HepG2 (cell line): ENCODE data around the gene COX8C. TPM values are rescaled to one million over a fixed set of nuclear protein-coding genes. Genes with fewer than 3 reads are reported as not detected.

Experiments
- ATAC-seq: fragments of 200-7000 bp; cut with Tn5 transposase; 3 replicates; pipeline ENCODE4 v1.9.1; 2020; ENCODE audit warnings: mild to moderate bottlenecking, moderate library complexity
- BruUV-seq: library from RNA; stranded (reverse); fragments of 400-500 nt; replicated peaks from 2 replicates; lab custom pipeline; 2021; lab: Mats Ljungman, UMichigan
- CTCF ChIA-PET: fragments of 300-600 bp; formaldehyde crosslinking; extraction: SDS; loops from one replicate; lab custom pipeline; 2021; ENCODE audit warnings: low total read pairs, inconsistent platforms, low intra/inter-chr PET ratio; lab: Yijun Ruan, JAX
- POLR2A ChIA-PET: fragments of 350-600 bp; sonication (Branson Sonifier 250); formaldehyde crosslinking; loops from one replicate; lab custom pipeline; 2020; ENCODE audit warnings: antibody characterized with exemption, inconsistent platforms; lab: Yijun Ruan, JAX
- DNase-seq: peaks from one replicate; pipeline ENCODE4 v3.0.0-alpha.2; 2015; ENCODE audit warnings: low spot score
- FAIRE-seq: peaks from 3 replicates; lab custom pipeline; 2011; peaks lifted over from hg19 to GRCh38; lab: Jason Lieb, UNC
- H2AFZ ChIP-seq: one replicate; pipeline ENCODE4 v1.6.1; 2011; ENCODE audit warnings: low read length, inconsistent platforms
- H3K27ac ChIP-seq: fragments of 300-600 bp; 3 replicates; pipeline ENCODE4 v1.8.0; 2011; ENCODE audit warnings: mixed run types, mild to moderate bottlenecking, mixed read lengths, low read length, inconsistent platforms; ENCODE audit not compliant: insufficient read depth; ENCODE audit errors: extremely low read length
- H3K27me3 ChIP-seq, 2 experiments: fragments of 200-600 bp in 1 of 2; 2 replicates in 1 of 2; 3 replicates in 1 of 2; pipeline versions ENCODE4 v1.6.0 to v1.8.0; 2011; ENCODE audit warnings: low read length in 2 of 2, mild to moderate bottlenecking in 2 of 2, moderate library complexity in 2 of 2, inconsistent platforms in 1 of 2; ENCODE audit not compliant: insufficient read depth in 2 of 2, control insufficient read depth in 1 of 2
- H3K36me3 ChIP-seq, 2 experiments: fragments of 200-600 bp in 1 of 2; replicated peaks in 1 of 2; 2 replicates in 1 of 2; 3 replicates in 1 of 2; pipeline versions ENCODE4 v1.5.1 to v1.8.0; 2011; ENCODE audit warnings: low read length in 2 of 2, inconsistent platforms in 1 of 2; ENCODE audit not compliant: insufficient read depth in 2 of 2, control insufficient read depth in 1 of 2
- H3K4me1 ChIP-seq: 2 replicates; pipeline ENCODE4 v1.5.1; 2012; ENCODE audit warnings: low read length, inconsistent platforms; ENCODE audit not compliant: insufficient read depth
- H3K4me2 ChIP-seq: 2 replicates; pipeline ENCODE4 v1.6.0; 2011; ENCODE audit warnings: low read depth, low read length, inconsistent platforms
- H3K4me3 ChIP-seq, 3 experiments: fragments of 200-600 bp in 1 of 3; sonication (generic), shearing (Covaris generic) in 1 of 3; replicated peaks in 1 of 3; 2 replicates each; pipeline ENCODE4 v1.5.1; 2011 to 2016; ENCODE audit warnings: low read length in 3 of 3, inconsistent platforms in 2 of 3, low read depth in 2 of 3, mild to moderate bottlenecking in 2 of 3, control low read depth in 1 of 3, mixed read lengths in 1 of 3; ENCODE audit not compliant: insufficient read depth in 1 of 3
- H3K79me2 ChIP-seq: one replicate; pipeline ENCODE4 v1.6.1; 2011; ENCODE audit warnings: low read length, inconsistent platforms; ENCODE audit not compliant: insufficient read depth
- H3K9ac ChIP-seq: 2 replicates; pipeline ENCODE4 v1.6.0; 2011; ENCODE audit warnings: mild to moderate bottlenecking, low read depth, low read length, inconsistent platforms; ENCODE audit not compliant: insufficient read depth
- H3K9me3 ChIP-seq: 2 replicates; pipeline ENCODE4 v1.5.1; 2012; ENCODE audit warnings: mild to moderate bottlenecking, low read length
- H4K20me1 ChIP-seq: 2 replicates; pipeline ENCODE4 v1.6.0; 2011; ENCODE audit warnings: inconsistent platforms, mild to moderate bottlenecking, low read length, moderate library complexity; ENCODE audit not compliant: insufficient read depth
- AKNA ChIP-seq: sonication (generic); formaldehyde crosslinking; IDR thresholded peaks from 2 replicates; pipeline ENCODE4 v1.4.0; 2020; ENCODE audit warnings: missing genetic modification reagents, borderline replicate concordance
- CHD4 ChIP-seq: fragments of 200-600 bp; sonication (generic); IDR thresholded peaks from 2 replicates; pipeline ENCODE4 v1.7.0; 2017; ENCODE audit warnings: mild to moderate bottlenecking, low read length, borderline replicate concordance
- FOXC1 ChIP-seq: sonication (generic); formaldehyde crosslinking; IDR thresholded peaks from 2 replicates; pipeline ENCODE4 v1.8.0; 2022; ENCODE audit warnings: mild to moderate bottlenecking, missing genetic modification reagents, borderline replicate concordance
- HOXA7 ChIP-seq: sonication (generic); formaldehyde crosslinking; IDR thresholded peaks from 2 replicates; pipeline ENCODE4 v1.8.1; 2022; ENCODE audit warnings: mild to moderate bottlenecking, missing genetic modification reagents, moderate library complexity
- IRX3 ChIP-seq: sonication (generic); formaldehyde crosslinking; IDR thresholded peaks from 2 replicates; pipeline ENCODE4 v1.8.1; 2023; ENCODE audit warnings: mild to moderate bottlenecking, low read depth, missing genetic modification reagents, borderline replicate concordance
- LRRFIP1 ChIP-seq: sonication (generic); formaldehyde crosslinking; conservative IDR thresholded peaks from 2 replicates; pipeline ENCODE4 v1.4.0; 2020; ENCODE audit warnings: missing genetic modification reagents
- MLXIP ChIP-seq: sonication (generic); formaldehyde crosslinking; IDR thresholded peaks from 2 replicates; pipeline ENCODE4 v1.9.0; 2021; ENCODE audit warnings: missing genetic modification reagents, borderline replicate concordance
- ZNF10 ChIP-seq: sonication (generic); formaldehyde crosslinking; IDR thresholded peaks from 2 replicates; pipeline ENCODE4 v1.4.0; 2020; ENCODE audit warnings: mild to moderate bottlenecking, low read depth, missing genetic modification reagents, borderline replicate concordance
- ZNF496 ChIP-seq: sonication (generic); formaldehyde crosslinking; IDR thresholded peaks from 2 replicates; pipeline ENCODE4 v1.8.1; 2023; ENCODE audit warnings: mild to moderate bottlenecking, moderate library complexity, missing genetic modification reagents; ENCODE audit not compliant: insufficient replicate concordance
- ZNF770 ChIP-seq: sonication (generic); formaldehyde crosslinking; IDR thresholded peaks from 2 replicates; pipeline ENCODE4 v1.5.0; 2020; ENCODE audit warnings: mild to moderate bottlenecking, missing genetic modification reagents
- WGBS: methylation state at CpG from one replicate; pipeline ENCODE4 v1.1.6; 2017; ENCODE audit warnings: low lambda C conversion rate; 5-methylcytosine and 5-hydroxymethylcytosine counted together
- in situ Hi-C: cut with HindIII; loops from 2 replicates; pipeline ENCODE4 v1.10.0; 2017; ENCODE audit warnings: low pct_unique_long_range_greater_than_20kb; ENCODE audit not compliant: extremely low pct_ligation_motif_present
- intact Hi-C: fragments of 100-400 bp; cut with micrococcal nuclease; formaldehyde crosslinking; loops from one replicate; pipeline ENCODE4 v1.10.0; 2022; ENCODE audit not compliant: unreplicated experiment
- polyA plus RNA-seq, 8 experiments: library from polyadenylated mRNA; depleted of rRNA in 3 of 8; stranded (reverse) in 7 of 8; unstranded in 1 of 8; fragments of >200 nt; fragmentation: Illumina TruSeq in 4 of 8; extraction: Trizol in 4 of 8; gene quantifications; 2 replicates each; pipeline versions ENCODE4 v1.2.1 to v1.2.3, GENCODE V29; 2011 to 2016; ENCODE audit warnings: low read depth in 4 of 8, missing spikeins in 1 of 8, mixed read lengths in 1 of 8; ENCODE audit not compliant: insufficient read depth in 1 of 8
- total RNA-seq, 5 experiments: library from RNA; depleted of rRNA; stranded (reverse); fragments of >200 nt; fragmentation: Illumina TruSeq; extraction: Trizol; gene quantifications; 2 replicates each; pipeline ENCODE4 v1.2.3, GENCODE V29; 2016; ENCODE audit warnings: low read depth in 1 of 5

COX8C gene
- total and polyA plus RNA-seq, 2 of the 13 experiments (the other 11 are each of a cell fraction or from before 2014, with no cell fraction given) = not detected

GRCh38 chr14:93317210-93317874, 29.6 kb upstream of the COX8C start:
- CTCF ChIA-PET = no interaction called here
- H3K4me1 ChIP-seq = peaks cover 29% of the 10 kb centered on the region
- in situ Hi-C loops = no loop called here
- H3K27me3 ChIP-seq = no peaks in the 10 kb centered on the region
- no peaks in the 10 kb centered on the region for H3K9me3 ChIP-seq
- intact Hi-C loops = no loop called here
- no peak for DNase-seq
- no peak overlapping the region for H3K27ac ChIP-seq
- 96% methylated on average over 7 of the region's 7 CpGs for WGBS
- H3K36me3 ChIP-seq = no peaks in the 10 kb centered on the region
- no peak overlapping the region for H3K4me3 ChIP-seq
- peak; percentile 40; the same call in 2 of the 3 replicates for ATAC-seq
- BruUV-seq = no TSS peak
- peaks cover 89% of the 10 kb centered on the region for H3K79me2 ChIP-seq
- no peak overlapping the region for H3K4me2 ChIP-seq
- POLR2A ChIA-PET = interaction anchor here (0.8 kb wide), 1 partner anchor 13 kb away, joined by 3 read pairs; no protein-coding TSS in a partner anchor
- H2AFZ ChIP-seq = no peak overlapping the region
- H3K9ac ChIP-seq = no peak overlapping the region
- TF ChIP-seq HOXA7 (no peak), FOXC1 (no peak), LRRFIP1 (CRISPR knock-in tag) (no peak), IRX3 (no peak), MLXIP (CRISPR knock-in tag) (no peak), CHD4 (no peak), ZNF10 (CRISPR knock-in tag) (no peak), ZNF496 (CRISPR knock-in tag) (no peak), ZNF770 (CRISPR knock-in tag) (no peak), AKNA (CRISPR knock-in tag) (no peak)
- TF ChIP-seq, all 625 proteins: peak for 0
- no peak for FAIRE-seq
- peaks cover 34% of the 10 kb centered on the region for H4K20me1 ChIP-seq
